Measurements from ENCODE around the gene SLC25A5. TPM values are rescaled to one million over a fixed set of nuclear protein-coding genes. Genes with fewer than 3 reads are reported as not detected.

The SLC25A5 gene
- total RNA-seq (100 to 1,000 TPM; 181 to 430 TPM), polyA plus RNA-seq (100 to 1,000 TPM; 169 to 417 TPM)
- long read RNA-seq, donor 1, transcript SLC25A5-203 (2 exons, 433 nt), result minor isoform, 73 of 340 reads
- long read RNA-seq, donor 1, transcript SLC25A5-201 (4 exons, 1,274 nt), result major isoform, 144 of 340 reads
- long read RNA-seq, donor 1, partial matches to known transcripts, result 118 of 340 reads
- long read RNA-seq, donor 1, other reads (novel, unspliced or antisense), result 5 of 340 reads
- long read RNA-seq, donor 2, transcript SLC25A5-203 (2 exons, 433 nt), result minor isoform, 39 of 124 reads
- long read RNA-seq, donor 2, transcript SLC25A5-201 (4 exons, 1,274 nt), result major isoform, 51 of 124 reads
- long read RNA-seq, donor 2, partial matches to known transcripts, result 34 of 124 reads
- long read RNA-seq, donor 2, other reads (novel, unspliced or antisense), result 0 of 124 reads
- long read RNA-seq, donor 3, transcript SLC25A5-203 (2 exons, 433 nt), result minor isoform, 26 of 133 reads
- long read RNA-seq, donor 3, transcript SLC25A5-201 (4 exons, 1,274 nt), result major isoform, 63 of 133 reads
- long read RNA-seq, donor 3, partial matches to known transcripts, result 44 of 133 reads
- long read RNA-seq, donor 3, other reads (novel, unspliced or antisense), result 0 of 133 reads
- long read RNA-seq, donor 4, transcript SLC25A5-201 (4 exons, 1,274 nt), result major isoform, 51 of 163 reads
- long read RNA-seq, donor 4, transcript SLC25A5-203 (2 exons, 433 nt), result minor isoform, 31 of 163 reads
- long read RNA-seq, donor 4, partial matches to known transcripts, result 81 of 163 reads
- long read RNA-seq, donor 4, other reads (novel, unspliced or antisense), result 0 of 163 reads
- long read RNA-seq, donor 5, transcript SLC25A5-201 (4 exons, 1,274 nt), result major isoform, 179 of 376 reads
- long read RNA-seq, donor 5, transcript SLC25A5-203 (2 exons, 433 nt), result minor isoform, 72 of 376 reads
- long read RNA-seq, donor 5, partial matches to known transcripts, result 124 of 376 reads
- long read RNA-seq, donor 5, other reads (novel, unspliced or antisense), result 0 of 376 reads

DNA sequence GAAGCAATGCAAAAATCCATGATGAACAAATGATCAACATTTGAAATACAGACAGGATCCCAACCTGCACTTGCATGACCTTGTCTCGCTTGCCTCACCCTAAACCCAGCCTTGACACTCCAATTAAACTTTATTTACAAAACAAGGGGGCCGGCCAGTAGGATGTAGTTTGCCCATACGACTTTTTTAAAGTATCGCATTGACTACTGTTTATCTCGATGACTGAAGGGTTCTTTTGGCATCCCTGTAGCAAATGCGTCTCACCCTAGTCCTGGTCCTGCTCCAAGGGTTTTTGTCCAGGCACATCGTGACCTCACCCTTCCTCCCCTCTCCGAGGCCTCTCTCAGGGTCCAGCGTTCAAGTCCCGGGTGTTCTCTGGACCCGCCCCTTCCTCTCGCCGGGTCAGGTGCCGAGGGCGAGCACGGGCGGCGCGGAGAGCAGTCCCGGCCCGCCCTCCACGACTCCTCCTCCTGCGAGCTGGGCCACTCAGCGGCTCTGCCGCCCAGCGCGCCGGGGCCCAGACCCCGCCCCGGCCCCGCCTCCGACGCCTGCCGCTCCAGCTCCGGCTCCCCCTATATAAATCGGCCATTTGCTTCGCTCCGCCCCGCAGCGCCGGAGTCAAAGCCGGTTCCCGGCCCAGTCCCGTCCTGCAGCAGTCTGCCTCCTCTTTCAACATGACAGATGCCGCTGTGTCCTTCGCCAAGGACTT, at the start of gene SLC25A5:
Gene SLC25A5 (plus strand): TSS at position 603 of the 709 bp plus-strand sequence. CDS start 72 bp downstream, at position 675.
- peaks cover 0 to 2% (median 0%) of the 10 kb centered on the region in 4 donors for H3K9me3 ChIP-seq (ENCODE audit: control insufficient read depth in 4 of 4, insufficient read depth in 3 of 4, low read length in 3 of 4)
- no peaks in the 10 kb centered on the region for H3K27me3 ChIP-seq (ENCODE audit: control insufficient read depth in 3 of 3, insufficient read depth in 3 of 3, low read length in 2 of 3)
- DNase-seq (peak; percentile 77 to 85 (median 84)), ATAC-seq (ENCODE audit: insufficient read depth, low FRiP score) (peak; percentile 89)
- TF ChIP-seq, protein P1, sequence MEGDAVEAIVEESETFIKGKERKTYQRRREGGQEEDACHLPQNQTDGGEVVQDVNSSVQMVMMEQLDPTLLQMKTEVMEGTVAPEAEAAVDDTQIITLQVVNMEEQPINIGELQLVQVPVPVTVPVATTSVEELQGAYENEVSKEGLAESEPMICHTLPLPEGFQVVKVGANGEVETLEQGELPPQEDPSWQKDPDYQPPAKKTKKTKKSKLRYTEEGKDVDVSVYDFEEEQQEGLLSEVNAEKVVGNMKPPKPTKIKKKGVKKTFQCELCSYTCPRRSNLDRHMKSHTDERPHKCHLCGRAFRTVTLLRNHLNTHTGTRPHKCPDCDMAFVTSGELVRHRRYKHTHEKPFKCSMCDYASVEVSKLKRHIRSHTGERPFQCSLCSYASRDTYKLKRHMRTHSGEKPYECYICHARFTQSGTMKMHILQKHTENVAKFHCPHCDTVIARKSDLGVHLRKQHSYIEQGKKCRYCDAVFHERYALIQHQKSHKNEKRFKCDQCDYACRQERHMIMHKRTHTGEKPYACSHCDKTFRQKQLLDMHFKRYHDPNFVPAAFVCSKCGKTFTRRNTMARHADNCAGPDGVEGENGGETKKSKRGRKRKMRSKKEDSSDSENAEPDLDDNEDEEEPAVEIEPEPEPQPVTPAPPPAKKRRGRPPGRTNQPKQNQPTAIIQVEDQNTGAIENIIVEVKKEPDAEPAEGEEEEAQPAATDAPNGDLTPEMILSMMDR (IDR thresholded peaks at IDR 0.05; ENCODE audit: control extremely low read depth, extremely low read depth), result no peak
- peak within 1 kb of the TSS; percentile 73 for H3K4me3 ChIP-seq
- peak within 1 kb of the TSS; percentile 97 to 99 for H3K27ac ChIP-seq (ENCODE audit: low read depth in 1 of 2, low read length in 1 of 2)
- H3K4me1 ChIP-seq (ENCODE audit: control insufficient read depth in 5 of 5, insufficient read depth in 5 of 5, low read length in 5 of 5), result peaks cover 0 to 4% (median 0%) of the 10 kb centered on the region in 5 donors
- peaks cover 0 to 6% (median 2%) of the 10 kb centered on the region in 4 donors for H3K36me3 ChIP-seq (ENCODE audit: control insufficient read depth in 4 of 4, insufficient read depth in 4 of 4, low read length in 4 of 4)
- peak within 1 kb of the TSS; percentile 61 to 63 for H3K9ac ChIP-seq (ENCODE audit: insufficient read depth in 1 of 2, low read length in 2 of 2)
- WGBS, 2 donors, result 4 to 40% methylated on average over 29 to 46 of the region's 46 CpGs

DNA sequence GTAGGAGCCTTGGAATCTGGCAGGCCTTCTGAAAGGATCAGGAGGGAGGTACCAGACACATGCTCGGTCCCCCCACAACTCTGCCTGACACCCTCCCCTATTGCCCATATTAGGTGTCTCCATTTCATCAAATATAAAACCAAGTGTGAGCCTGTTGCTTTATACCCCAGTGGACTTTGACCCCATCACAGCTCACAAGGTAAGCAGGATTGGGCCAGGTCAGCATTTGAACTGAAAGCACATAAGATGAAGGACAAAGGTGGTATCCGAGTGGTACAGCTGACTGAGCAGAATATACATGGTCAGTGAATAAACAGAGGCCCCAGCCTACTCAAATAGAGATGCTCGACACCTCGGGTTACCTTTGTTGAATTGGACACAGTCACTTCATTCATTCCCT, 49.1 kb upstream of the SLC25A5 start:
- DNase-seq (no peak), ATAC-seq (ENCODE audit: insufficient read depth, low FRiP score) (no peak)
- Histone ChIP-seq H3K9ac (ENCODE audit: insufficient read depth in 1 of 2, low read length in 2 of 2) (no peak overlapping the region), H3K36me3 (ENCODE audit: control insufficient read depth in 4 of 4, insufficient read depth in 4 of 4, low read length in 4 of 4) (peaks cover 0 to 7% (median 0%) of the 10 kb centered on the region in 4 donors), H3K9me3 (ENCODE audit: control insufficient read depth in 4 of 4, insufficient read depth in 3 of 4, low read length in 3 of 4) (no peaks in the 10 kb centered on the region), H3K27me3 (ENCODE audit: control insufficient read depth in 3 of 3, insufficient read depth in 3 of 3, low read length in 2 of 3) (peaks cover 0 to 5% (median 0%) of the 10 kb centered on the region in 3 donors), H3K4me3 (no peak overlapping the region), H3K4me1 (ENCODE audit: control insufficient read depth in 5 of 5, insufficient read depth in 5 of 5, low read length in 5 of 5) (no peaks in the 10 kb centered on the region), H3K27ac (ENCODE audit: low read depth in 1 of 2, low read length in 1 of 2) (no peak overlapping the region)
- 87 to 100% methylated on average over 4 of the region's 4 CpGs for WGBS, 2 donors
- TF ChIP-seq, protein P1 (IDR thresholded peaks at IDR 0.05; ENCODE audit: control extremely low read depth, extremely low read depth), result no peak

DNA sequence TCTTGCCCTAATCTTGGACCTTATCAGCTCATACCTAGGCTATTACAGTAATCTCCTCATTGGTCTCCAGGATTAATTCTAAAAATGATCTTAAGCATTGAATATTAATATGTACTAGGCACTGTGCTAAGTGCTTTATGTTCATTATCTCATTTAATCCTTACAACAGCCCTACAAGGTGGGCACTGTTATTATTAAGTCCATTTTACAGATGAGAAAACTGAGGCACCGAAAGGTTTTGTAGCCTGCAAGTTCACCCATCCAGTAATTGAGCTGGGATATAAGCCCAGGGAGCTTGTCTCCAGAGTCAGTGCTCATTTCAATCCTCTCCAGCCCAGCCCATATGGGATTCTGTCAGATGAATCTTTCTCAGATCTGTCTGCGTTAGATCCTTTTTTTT, 48.3 kb upstream of the SLC25A5 start:
- peaks cover 0 to 5% (median 0%) of the 10 kb centered on the region in 3 donors for H3K27me3 ChIP-seq (ENCODE audit: control insufficient read depth in 3 of 3, insufficient read depth in 3 of 3, low read length in 2 of 3)
- ATAC-seq (ENCODE audit: insufficient read depth, low FRiP score) (no peak), DNase-seq (no peak)
- H3K27ac ChIP-seq (ENCODE audit: low read depth in 1 of 2, low read length in 1 of 2), result no peak overlapping the region
- TF ChIP-seq, protein P1 (IDR thresholded peaks at IDR 0.05; ENCODE audit: control extremely low read depth, extremely low read depth), result no peak
- peaks cover 0 to 7% (median 0%) of the 10 kb centered on the region in 4 donors for H3K36me3 ChIP-seq (ENCODE audit: control insufficient read depth in 4 of 4, insufficient read depth in 4 of 4, low read length in 4 of 4)
- 83 to 86% methylated on average over 2 of the region's 2 CpGs for WGBS, 2 donors
- no peaks in the 10 kb centered on the region for H3K4me1 ChIP-seq (ENCODE audit: control insufficient read depth in 5 of 5, insufficient read depth in 5 of 5, low read length in 5 of 5)
- H3K9ac ChIP-seq (ENCODE audit: insufficient read depth in 1 of 2, low read length in 2 of 2), result no peak overlapping the region
- no peaks in the 10 kb centered on the region for H3K9me3 ChIP-seq (ENCODE audit: control insufficient read depth in 4 of 4, insufficient read depth in 3 of 4, low read length in 3 of 4)
- H3K4me3 ChIP-seq, result no peak overlapping the region

Data from lung (tissue), 16 donors.